Hindlimb muscle (tissue), 1 donor: ENCODE data around the gene MRPS6. TPM values are rescaled to one million over a fixed set of nuclear protein-coding genes. Genes with fewer than 3 reads are reported as not detected.

Experiments
- DNase-seq: peaks from one replicate; pipeline ENCODE4 v3.0.0-alpha.2; 2013
- polyA plus RNA-seq: library from polyadenylated mRNA; unstranded; fragments of 120-200 nt; gene quantifications from one replicate; pipeline ENCODE4 v1.2.1, GENCODE V29; 2013; ENCODE audit not compliant: insufficient read length

Gene MRPS6
- polyA plus RNA-seq, 1 donor: 36.9 TPM

DNA sequence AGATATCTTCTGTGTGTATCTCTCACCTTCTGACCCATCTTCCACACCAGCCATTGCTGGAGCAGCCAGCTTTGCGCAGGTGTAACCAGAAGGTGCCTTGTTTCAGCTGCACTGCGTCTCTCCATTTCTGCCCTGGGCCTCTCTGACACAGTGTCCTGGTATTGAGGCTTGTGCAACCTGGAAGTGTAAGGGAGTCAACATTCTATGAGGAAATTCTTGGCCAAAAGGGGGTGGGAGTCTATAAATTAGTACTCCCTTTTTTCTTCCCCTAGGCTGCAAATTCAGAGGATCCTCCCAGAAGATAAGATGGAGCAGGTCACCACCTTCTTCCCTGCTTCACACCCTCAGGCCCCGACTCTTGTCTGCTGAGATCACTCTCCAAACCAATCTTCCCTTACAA is 109.1 kb downstream of the MRPS6 start:
- DNase-seq: no peak

DNA sequence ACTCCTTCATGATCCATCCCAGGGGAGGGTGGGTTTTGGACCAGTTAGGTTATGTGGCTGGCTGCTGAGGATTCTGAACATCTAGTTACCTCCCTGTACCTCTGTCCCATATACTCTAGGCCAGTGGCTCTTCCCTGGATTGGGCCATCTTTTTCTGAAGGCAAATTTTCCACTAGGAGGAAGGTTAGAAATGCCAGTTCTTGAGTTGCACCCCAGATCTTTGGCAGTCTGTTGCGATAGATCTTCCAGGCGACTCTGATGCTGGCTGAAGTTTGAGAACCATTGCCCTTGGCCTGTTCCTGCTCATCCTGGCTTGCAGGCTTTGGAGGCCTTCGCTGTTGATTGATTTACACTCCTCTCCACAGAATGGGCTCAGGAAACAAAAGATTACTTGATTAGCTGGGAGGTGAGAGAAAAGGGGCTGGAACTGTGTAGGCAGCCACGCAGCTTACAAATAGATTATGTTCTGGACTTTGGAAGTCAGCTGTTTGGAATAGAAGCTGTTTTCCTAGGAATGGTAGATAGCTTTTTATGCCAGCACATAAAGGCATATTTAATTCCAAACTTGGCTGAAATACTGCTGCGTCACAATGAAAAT is 110.1 kb downstream of the MRPS6 start:
- DNase-seq: no peak

GRCh38 chr21:34184232-34184631 is 110.9 kb downstream of the MRPS6 start:
- DNase-seq: no peak

- no peak for DNase-seq
Observed at GRCh38 chr21:34185026-34185750, 111.8 kb downstream of the MRPS6 start.

DNA sequence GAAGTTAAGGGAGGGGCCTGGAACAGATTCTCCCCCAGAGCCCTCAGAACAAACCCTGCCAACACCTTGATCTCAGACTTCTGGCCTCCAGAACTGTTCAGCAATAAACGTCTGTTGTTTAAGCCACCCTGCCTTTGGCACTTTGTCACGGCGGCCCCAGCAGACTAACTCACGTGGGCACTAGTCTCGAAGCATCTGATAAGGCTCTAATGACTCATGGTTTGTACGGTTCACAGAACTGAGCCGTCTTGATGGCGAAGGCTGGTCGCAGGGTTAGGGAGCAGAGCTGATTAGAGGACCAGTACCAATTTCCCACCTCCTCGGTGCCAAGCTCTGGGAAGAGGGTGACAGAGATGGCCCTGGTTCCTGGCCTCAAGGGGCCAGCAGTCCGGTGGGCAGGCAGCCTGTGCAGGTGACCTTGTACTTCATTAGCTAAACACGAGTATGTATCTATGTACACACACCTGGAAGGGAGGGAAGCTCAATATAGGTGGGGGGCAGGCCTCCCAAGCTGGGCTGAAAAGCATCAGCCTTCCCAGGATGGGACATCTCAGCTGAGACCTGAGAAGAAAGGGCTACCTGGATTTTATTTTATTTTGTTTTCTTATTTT is 112.8 kb downstream of the MRPS6 start:
- no peak for DNase-seq

DNA sequence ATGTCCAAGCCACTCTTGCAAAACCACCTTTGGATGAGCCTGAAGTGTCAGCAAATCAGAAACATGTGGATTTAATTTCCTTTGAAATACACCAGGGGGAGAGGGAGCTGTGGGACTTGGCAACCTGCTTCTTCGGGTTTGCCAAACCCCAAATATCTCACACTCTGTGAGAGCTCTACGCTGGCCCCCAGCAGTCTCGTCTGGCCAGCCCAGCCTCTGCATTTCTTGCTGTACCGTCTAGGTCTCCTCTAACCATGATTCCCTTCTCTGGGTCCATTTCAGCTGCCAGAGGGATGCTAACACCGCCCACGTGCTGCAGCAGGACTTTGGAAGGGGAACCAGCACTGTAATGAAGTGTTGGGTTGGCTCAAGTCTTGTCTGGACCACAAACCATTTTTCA is 114.6 kb downstream of the MRPS6 start:
- DNase-seq: no peak

- no peak for DNase-seq
Observed at GRCh38 chr21:34189506-34189905, 116.1 kb downstream of the MRPS6 start.

DNA sequence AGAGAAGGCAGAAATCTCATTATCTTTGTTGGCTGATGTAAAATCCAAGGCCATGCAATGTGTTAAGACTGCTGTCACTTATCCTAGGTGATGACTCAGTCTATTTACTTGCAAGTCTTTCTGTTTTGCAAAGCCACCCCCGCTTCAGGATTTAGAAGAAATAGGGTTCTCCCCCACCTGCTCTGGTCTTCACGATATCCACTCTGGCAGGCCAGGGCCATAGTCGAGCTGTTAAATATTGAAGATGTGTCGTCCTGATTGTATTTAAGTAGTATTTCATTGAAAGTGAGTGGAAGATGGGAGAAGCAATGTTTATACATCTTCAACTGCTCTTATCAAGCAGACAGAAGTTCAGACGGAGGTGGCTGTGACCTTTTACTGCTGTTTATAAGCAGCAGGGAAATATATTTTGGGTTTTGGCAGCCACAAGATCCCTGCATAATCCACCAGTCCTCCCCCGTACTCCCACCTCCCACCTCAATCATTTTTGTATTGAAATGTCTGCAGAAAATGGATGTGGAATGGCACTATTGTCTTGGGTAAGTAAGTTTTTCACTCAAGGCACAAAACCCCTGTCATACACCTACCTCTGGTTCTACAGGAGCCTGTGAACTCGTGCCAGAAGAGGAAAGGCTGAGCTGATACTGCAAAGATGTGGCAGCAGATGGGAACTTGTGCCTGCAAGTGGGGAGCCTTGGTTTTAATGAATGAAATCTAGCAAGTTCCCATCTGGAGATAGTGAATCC is 117.4 kb downstream of the MRPS6 start:
- no peak for DNase-seq

DNA sequence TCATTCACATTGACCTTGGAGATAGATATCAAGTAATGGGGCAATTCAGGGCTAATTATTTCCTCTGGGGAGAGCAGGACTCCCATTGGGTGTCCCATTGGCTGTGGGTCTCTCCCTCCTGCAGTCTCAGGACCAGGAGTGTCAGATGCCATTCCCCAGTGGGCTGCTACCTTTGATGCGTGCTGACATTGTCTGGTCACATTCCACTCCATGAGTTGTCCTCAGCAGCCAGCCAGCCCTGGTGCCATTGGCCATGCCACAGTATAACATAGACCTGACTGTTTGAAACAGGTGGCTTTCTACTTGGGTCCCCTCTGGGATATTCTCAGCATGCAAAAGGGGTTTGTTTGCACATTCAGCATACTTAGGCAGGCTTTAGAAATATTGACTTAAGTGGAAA is 118.5 kb downstream of the MRPS6 start:
- DNase-seq: no peak

Other genes with a start within 250 kb of the MRPS6 start
- 265 TPM for gene ATP5PO, start 157.8 kb upstream of the MRPS6 start, polyA plus RNA-seq
- 4.4 TPM for gene SLC5A3, start within 50 bp of the MRPS6 start, polyA plus RNA-seq